HG03520 (cell line): ENCODE measurements around the gene TFCP2.
A peak's percentile ranks its signal among the peaks of the same experiment; 100 is the strongest.

Experiments used
- ATAC-seq: cut with Tn5 transposase; IDR thresholded peaks from one replicate; pipeline ENCODE4 v1.9.1; 2021; ENCODE audit warnings: mild to moderate bottlenecking, moderate library complexity; ENCODE audit not compliant: unreplicated experiment

TFCP2 gene

DNA sequence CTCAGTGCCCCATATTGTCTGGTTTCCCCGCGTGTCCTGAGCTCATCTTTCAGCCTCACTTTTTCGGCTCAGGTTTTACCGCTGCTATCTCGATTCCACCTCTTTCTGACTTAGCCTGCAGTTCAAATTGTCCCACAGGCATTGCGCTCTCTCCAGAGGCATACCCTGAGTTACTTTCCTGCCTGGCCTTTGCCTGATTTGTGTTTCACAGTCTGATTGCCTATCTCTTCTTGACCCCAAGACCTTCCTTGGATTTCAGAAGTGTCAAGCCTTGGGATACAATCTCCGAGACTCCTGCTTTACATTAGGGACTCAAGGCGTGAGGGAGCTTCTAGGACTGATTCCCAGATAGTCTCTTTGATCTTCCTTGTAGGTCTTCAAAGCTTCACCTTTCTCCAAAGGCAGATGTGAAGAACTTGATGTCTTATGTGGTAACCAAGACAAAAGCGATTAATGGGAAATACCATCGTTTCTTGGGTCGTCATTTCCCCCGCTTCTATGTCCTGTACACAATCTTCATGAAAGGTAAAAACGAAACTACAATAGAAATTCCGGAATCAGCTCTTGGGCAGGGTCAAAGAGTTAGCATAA lies 124.2 kb downstream of the TFCP2 start:
- no peak for ATAC-seq

DNA sequence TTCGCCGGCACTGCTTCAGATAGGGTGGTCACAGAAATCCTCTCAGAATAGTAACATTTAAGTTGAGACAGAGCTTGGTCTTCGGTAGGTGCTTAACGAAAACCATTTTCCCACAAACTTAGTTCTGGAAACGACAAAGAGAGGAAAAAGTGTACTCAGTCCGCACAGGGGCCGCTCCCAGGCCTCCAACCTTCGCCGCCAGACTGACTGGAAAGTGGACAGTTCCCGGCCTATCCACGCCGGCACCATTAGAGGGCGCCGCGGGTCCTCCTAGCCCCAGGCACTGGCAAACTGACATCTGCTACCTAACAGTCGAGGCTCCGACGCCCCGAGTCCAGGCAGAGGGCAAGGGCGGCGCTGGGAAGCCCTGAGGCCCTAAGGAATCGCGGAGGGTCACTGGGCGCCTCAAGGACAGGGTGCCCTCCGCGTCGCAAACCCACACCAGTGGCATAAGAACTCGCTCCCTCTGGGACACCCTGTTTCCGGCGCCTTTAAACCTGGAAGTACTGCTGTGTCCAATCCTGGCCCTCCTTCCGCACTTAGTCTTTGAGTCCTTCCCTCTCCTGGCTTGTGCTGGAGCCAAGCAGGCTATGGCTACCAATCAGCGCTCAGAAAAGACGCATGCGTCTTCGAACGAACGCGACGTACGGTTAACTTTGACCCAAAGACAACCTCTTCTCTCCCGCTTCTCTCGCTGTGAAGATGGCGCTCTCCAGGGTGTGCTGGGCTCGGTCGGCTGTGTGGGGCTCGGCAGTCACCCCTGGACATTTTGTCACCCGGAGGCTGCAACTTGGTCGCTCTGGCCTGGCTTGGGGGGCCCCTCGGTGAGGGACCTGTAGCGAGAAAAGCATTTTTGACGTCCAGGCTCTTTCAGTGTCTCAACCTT lies 125.0 kb downstream of the TFCP2 start, which contains the start of gene LETMD1:
Gene LETMD1 (plus strand): TSS at position 673 of the 886 bp plus-strand sequence. CDS start 30 bp downstream, at position 703.
- ATAC-seq = peak; percentile 95
